ENCODE results near the gene EEF1AKMT3.

EEF1AKMT3 gene

DNA sequence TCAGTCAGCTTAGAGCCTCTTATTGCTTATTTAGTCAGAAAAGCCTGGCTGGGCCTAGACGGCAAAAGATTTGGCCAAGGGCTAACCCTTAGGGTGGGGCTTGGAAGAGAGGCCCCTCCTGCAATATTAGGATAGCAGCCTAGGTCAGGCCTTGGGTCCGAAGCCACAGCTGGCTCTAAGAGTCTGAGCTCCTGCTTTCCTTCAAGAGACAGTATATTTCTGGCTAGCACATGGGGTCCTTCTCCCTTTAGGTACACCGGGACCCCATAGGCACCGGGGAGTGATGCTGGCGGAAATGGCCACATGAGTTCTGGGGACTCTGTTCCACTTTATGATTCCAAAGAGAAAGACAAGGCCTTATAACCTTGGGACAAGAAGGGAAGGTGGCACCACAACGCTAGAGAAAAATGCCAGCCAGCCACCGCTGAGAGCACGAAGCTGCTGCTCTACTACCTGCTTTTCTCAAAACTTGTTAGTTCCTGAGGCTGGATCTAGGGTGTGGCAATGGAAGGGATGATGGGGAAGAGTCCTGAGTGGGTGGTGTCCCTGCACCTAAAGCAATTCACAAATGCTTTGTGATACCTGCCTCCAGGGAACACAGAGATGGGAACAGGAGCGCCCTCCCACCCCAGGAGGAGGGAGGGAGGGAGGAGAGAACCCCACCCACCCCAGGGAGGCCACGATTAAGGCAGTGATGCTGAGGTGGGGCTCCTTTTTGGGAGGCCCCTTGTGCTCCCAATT lies 49.2 kb downstream of the EEF1AKMT3 start:
- no peak for DNase-seq

DNA sequence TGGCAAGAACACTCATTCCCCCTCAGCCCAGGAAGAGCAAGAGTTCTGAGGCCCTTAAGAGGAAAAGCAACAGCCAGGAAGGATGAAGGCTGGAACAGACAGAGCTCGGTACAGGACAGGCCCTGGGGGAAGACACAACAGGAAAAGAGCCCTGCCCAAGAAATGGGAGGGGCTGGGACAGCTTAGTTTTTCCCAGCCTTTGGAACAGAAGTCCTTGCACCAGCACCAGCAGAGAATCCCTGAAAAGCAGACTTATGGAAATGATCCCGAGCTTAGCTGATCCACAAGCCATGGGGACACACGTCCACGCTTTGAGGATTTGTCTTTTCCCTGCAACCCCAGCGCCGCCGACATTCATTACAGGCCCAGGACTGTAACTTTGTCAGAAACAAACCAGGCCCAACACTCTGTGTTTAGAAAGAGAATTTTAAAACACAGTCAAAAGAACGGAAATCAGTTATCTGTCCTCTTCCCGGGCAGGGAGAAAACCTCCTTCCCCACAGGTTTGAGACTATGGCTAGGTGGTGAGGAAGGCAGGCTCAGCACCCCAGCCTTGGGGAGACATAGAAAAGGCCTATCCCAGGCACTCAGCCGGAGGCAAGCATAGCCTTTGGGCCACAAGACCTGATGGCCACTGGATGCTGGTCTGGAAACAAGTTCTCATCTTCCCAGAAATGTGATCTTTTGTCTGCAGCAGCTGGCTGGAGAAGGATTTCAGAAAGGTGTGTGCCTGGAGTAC lies 50.1 kb downstream of the EEF1AKMT3 start:
- no peak for DNase-seq

DNA sequence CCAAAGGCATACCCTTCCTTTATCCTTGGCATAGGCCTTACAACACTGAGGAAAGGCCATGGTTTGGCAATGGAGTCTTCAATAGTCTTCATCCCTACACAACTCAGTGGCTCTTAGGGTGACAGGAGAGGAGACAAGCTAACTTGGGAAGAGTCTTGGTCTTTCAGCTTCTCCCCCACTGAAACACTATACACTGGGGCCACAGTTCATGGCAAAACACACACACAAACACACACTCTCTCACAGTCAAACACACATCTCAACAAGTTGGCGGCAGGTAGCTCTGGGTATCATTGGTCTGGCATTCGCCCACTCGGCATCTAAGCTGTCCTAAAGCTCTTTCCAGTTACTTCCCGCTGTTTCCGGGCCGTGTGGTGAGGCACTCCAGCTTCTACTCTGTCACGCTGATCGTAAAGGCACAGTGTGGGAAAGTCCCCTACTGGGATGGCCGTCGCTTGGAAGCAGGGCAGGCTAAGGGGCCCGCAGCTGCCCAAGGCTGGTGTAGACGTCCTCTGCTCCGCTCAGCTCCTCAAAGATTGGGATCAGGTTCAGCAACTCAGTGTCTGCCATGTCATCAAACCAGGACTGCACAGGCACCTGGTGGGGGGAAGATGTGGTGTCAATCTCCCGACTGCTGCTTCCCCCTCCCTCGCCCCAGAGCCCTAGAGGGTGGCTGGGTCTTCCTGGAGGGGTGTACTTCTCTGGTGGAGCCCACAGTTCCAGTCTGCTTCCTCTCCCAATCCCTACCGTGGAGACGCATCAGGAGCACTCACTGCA lies 50.9 kb downstream of the EEF1AKMT3 start:
- no peak for DNase-seq

DNA sequence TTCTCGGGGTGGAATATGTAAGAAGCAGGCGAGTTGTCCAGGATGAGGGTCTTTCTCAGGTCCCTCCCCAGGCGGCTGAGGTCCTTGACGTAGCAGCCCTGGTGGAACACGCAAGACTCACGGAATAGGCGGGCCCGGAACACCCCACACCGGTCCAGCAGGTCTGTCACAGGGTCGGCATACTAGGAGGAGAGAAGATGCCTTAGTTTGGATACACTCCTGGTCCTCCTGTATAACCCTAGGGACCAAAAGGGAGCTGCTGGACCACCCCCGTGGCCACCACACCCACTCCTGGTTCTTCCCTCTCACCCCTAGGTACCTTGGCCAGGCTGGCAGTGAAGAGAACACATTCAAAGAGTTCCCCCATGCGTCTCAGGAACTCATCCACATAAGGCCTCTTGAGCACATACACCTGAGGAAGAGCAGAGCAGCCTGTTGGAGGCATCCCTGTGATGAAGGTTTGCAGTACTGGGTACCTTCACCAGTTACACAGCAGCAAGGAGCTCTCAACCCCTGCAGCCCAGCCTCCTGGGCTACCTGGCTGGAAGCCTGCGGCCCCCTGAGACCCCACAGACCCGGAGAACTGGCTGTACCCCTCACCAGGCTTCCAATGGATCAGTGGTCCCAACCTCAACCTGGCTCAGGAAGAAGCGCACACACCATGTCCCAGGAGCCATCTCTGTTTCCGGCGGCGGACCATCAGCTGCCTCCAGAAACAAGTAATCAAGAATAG lies 51.7 kb downstream of the EEF1AKMT3 start:
- DNase-seq = no peak

DNA sequence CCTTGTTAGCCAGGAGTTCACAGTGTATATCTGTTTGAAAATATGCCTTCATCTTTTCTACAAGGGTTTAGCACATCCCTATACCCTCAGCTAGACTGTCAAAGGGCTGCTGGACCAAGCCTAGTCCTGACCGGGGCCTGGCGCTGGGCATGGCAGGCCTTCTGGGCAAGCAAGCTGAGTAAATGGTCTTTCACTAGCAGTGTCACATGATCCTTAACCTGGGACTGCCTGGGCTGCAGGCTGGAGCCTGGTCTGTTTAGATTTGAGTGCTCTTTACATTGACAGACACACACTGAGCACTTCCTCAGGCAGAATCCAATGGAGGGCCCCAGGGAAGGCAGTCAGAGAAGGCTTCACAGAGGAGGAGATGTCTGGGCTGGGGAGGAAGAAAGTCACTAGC lies 53.0 kb downstream of the EEF1AKMT3 start:
- DNase-seq = no peak

DNA sequence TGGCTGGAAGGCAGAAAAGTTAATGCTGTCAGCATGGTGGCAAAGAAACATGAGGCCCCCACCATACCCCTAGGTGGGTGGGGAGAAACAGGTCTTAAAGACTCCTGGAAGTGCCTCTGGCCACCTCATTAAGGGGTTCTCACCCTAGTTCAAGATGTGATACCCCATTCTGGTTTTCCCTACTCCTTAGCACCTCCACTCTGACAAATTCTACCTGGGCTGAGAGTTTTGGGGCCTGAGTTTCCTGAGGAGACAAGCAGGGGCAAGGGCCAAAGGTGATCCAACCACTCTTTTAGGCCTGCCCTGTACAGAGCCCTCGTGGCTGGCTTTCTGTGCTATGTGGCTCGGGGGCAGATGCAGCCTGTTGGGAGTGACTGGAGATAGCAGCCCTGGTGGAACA lies 54.0 kb downstream of the EEF1AKMT3 start:
- DNase-seq = no peak

DNA sequence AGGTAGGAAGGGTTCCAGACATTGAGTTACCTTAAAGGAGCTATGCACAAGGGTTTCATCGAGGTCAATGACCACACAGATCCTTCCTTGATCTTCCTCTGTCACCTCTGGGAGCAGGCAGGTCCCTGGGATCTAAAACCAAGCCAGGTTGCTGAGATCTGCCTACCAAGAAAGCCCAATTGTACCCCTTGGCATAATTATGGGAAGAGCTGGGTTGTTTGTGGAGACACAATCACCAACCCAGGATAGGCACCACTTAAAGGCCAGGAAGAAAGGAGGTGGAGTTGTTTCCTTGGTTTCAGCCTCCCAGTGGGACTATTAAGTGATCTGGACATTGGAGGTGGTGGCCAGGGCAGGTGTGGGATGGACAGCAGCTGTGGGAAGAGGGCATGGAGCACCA lies 54.6 kb downstream of the EEF1AKMT3 start:
- no peak for DNase-seq

DNA sequence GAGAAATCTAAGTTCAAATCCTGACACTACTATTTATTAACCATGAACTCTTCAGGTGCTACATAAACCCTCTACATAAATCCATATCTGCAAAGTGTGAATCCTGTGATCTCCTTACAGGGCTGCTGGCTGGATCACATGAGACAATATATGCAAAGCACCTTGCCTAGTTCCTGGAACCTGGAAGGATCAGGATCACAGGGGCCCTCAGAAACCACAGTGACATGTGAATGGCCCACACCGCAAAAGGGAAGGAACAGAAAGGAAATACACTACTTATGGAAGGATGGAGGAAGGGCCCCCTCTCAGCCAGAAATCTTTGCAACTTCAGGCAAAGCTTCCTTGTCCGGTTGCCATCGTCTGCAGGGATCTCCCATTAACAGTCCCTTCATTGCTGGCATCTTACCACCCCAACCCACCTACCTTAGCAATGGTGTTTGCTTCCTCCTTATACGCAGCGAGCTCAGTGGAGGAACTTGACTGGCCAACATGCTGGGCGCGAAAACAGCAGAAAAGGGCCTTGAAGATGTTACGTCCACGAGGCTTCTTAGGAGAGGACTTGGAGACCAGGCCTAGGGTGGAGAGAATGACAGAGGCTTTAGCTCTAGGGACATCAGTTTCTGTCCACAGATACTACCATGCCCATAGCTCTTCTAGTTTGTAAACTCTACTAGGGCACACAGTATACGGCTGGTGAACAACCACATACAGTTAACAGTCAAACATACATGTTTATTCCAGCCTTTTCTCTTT lies 56.8 kb downstream of the EEF1AKMT3 start:
- no peak for DNase-seq

DNA sequence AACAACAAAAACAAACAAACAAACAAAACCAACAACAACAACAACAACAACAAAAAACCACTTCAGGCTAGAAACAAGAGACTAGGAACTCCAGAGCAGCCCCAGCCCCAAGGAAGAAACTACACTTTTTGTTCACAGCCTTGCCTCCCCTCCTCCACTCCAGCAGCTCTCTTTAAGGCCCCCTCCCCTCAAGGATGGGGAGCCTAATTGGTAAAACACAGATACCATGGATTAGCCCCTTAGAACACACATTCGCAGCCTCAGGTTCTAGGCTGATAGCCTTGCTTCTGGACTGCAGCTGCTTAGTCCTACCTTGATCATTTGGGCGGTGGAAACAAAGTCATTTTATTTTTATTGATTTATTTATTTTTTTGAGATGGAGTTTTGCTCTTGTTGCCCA lies 58.0 kb downstream of the EEF1AKMT3 start:
- no peak for DNase-seq

All from activated CD4-positive, alpha-beta T cell treated with anti-CD3 and anti-CD28 coated beads, Interleukin-2, amount 50 U/mL, for 1 hour (primary cell).